MG63 (cell line): Measurements from ENCODE around the gene BTBD16. TPM values are rescaled to one million over a fixed set of nuclear protein-coding genes. Genes with fewer than 3 reads are reported as not detected.

Experiments used
- DNase-seq: peaks from one replicate; pipeline ENCODE4 v3.0.0-alpha.2; 2020
- H3K27me3 ChIP-seq: fragments of 250-450 bp; sonication (Bioruptor Pico); 2 replicates; pipeline ENCODE4 v1.5.1; 2020; ENCODE audit warnings: mild to moderate bottlenecking, moderate library complexity
- H3K36me3 ChIP-seq: fragments of 250-450 bp; sonication (Bioruptor Pico); 2 replicates; pipeline ENCODE4 v1.5.1; 2020; ENCODE audit warnings: mild to moderate bottlenecking, moderate library complexity
- H3K4me3 ChIP-seq: fragments of 250-450 bp; sonication (Bioruptor Pico); 2 replicates; pipeline ENCODE4 v1.5.1; 2020; ENCODE audit warnings: mild to moderate bottlenecking, moderate library complexity
- H3K9me3 ChIP-seq: fragments of 250-450 bp; sonication (Bioruptor Pico); 2 replicates; pipeline ENCODE4 v1.5.1; 2020; ENCODE audit warnings: mild to moderate bottlenecking, moderate library complexity
- total RNA-seq: library from RNA; depleted of rRNA; stranded (reverse); fragments of >200 nt; shearing (Covaris generic); gene quantifications from 2 replicates; pipeline ENCODE4 v1.2.3, GENCODE V29; 2014; ENCODE audit warnings: low replicate concordance; rRNA removed

The BTBD16 gene
- total RNA-seq, 1 experiment from 2014 or later: not detected

DNA sequence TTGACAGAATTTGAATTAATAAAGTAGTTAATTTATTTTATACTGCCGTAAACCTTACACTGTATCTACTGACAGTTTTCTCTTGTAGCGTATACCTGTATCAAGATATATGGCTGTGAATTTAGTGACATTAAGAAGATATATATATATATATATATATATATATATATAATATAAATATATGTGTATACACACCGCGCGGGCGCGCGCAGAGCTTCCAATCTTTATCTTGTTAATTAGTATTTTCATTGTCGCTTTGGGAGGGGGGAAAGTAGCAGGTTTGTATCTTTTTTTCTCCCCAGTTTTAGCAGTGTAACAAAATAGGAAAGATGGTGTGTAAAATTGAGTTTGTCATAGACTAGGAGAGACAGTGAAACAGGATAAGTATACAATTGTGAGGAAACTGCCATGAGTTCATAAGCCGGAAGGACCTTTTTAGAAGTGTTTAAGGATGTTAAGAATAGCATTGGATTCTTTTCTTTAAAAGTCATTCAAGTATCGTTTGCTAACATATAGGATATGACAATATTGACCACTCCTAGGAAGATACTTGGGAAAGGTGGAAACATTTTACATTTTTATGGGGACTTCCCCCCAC, 105.4 kb downstream of the BTBD16 start:
- DNase-seq: no peak
- Histone ChIP-seq H3K27me3 (no peaks in the 10 kb centered on the region), H3K9me3 (no peaks in the 10 kb centered on the region), H3K4me3 (no peak overlapping the region), H3K36me3 (no peaks in the 10 kb centered on the region)

DNA sequence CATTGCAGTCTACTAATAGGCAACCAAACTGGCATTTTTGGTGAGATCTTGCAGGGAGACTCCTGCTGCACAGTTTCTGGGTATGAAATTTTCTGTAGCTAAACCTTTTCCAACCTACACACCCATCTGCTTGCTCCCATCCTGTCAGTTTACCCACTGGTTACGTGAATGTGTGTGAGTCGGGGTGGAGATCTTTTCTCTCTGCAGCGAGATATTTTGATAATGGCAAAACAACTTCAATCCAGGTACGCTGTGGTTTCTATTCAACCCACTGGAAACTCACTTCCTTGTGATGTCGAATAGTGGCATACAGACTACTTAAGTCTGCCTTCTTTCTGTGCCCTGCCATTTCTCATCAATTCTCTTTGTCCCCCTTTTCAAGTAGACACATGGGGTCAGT, 107.9 kb downstream of the BTBD16 start:
- no peak overlapping the region for H3K4me3 ChIP-seq
- no peak for DNase-seq

DNA sequence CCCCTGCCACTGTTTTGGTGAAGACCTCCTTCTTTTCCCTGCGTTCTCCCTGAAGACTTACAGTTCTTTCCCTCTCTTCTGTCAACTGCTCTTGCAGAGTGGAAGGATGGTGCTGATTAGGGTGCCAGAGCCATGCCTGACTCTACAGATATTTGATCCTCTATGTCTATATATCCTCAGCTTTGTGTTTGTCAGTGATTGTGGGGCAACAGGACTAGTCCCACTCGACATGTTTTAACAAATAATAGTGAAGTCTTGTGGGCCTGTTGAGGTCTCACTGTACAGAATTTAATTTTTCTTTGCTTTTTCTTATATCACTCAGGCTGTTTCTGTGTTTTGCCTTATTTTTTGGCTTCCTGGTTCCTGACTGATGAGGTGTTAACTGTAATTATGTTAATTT, 108.4 kb downstream of the BTBD16 start:
- no peak for DNase-seq
- Histone ChIP-seq H3K4me3 (no peak overlapping the region), H3K9me3 (no peaks in the 10 kb centered on the region), H3K36me3 (no peaks in the 10 kb centered on the region), H3K27me3 (no peaks in the 10 kb centered on the region)

More for the DNA sequence above, 107.9 kb downstream of the BTBD16 start:
- Histone ChIP-seq H3K27me3 (no peaks in the 10 kb centered on the region), H3K36me3 (no peaks in the 10 kb centered on the region), H3K9me3 (no peaks in the 10 kb centered on the region)

DNA sequence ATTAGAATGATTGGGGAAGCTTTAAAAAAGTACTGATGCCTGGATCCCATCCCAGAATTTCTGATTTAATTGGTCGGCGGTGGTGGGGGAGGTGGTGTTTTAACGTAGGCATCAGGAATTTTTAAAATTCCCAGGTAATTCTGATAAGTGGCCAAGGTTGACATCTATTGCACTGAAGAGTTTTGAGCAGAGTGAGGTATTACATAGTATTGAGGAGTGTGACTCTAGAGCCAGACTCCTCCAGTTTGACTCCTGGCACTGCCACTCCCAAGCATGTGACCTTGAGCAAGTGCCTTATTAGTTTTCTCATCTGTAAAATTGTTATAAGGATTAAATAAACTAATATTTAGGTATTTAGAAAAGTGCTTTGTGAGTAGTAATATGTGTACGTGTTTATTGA, 109.6 kb downstream of the BTBD16 start:
- Histone ChIP-seq H3K27me3 (no peaks in the 10 kb centered on the region), H3K9me3 (no peaks in the 10 kb centered on the region), H3K4me3 (no peak overlapping the region), H3K36me3 (no peaks in the 10 kb centered on the region)
- no peak for DNase-seq

DNA sequence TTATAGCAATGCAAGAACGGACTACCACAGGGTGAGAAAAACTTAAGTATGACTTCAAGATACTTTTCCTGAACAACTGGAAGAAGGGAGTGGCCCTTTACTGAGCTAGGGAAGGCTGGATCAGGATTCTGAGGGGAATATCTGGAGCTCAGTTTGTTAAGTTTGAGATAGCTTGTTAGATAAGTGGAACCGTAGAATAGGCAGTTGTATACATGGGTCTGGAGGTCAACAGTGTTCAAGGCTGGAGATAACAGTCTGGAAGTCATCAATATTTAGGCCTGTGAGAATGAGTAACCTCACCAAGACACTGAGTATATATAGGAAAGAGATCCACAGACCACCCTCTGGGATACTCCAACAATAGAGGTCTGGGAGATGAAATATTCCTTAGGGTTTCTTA, 110.6 kb downstream of the BTBD16 start:
- Histone ChIP-seq H3K36me3 (no peaks in the 10 kb centered on the region), H3K4me3 (no peak overlapping the region), H3K27me3 (no peaks in the 10 kb centered on the region), H3K9me3 (no peaks in the 10 kb centered on the region)
- no peak for DNase-seq

DNA sequence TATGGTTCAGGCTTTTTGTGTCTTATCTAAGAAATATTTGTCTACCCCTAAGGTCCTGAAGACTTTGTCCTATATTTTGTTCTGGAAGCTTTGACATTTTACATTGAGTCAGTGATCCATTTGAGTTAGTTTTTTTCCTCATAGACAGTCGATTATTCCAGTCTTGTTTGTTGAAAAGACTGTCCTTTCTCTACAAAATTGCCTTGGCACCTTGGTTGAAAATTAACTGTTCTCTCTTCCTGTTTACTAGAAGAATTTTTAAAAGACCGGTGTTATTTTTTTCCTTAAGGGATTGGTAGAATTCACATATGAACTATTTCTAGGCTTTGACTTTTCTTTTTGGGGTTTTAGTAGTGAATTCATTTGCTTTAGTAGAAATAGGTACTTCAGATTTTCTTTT, 115.4 kb downstream of the BTBD16 start:
- no peak for DNase-seq
- no peaks in the 10 kb centered on the region for H3K9me3 ChIP-seq

DNA sequence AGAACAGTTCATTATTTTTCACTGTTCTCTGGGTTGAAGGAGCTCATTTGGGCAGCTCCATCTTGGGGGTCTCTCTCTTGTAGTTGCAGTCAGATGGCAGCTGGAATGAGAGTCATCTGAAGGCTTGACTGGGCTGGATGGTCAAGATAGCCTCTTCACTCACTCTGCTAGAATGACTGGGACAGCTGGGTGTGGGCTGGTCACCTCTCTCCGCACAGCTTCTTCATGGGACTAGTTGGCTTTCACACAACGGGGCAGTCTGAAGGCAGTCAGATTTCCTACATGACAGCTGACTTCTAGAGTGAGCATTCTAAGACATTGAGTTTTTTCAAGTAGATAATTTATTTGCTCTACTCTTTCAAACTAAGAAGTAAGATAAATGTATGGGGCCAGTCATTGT, 116.5 kb downstream of the BTBD16 start:
- no peak for DNase-seq
- Histone ChIP-seq H3K36me3 (no peaks in the 10 kb centered on the region; the same call in 1 of the 2 replicates), H3K9me3 (no peaks in the 10 kb centered on the region), H3K4me3 (no peak overlapping the region), H3K27me3 (no peaks in the 10 kb centered on the region)

More for the DNA sequence above, 115.4 kb downstream of the BTBD16 start:
- H3K27me3 ChIP-seq: no peaks in the 10 kb centered on the region
- no peaks in the 10 kb centered on the region; the same call in 1 of the 2 replicates for H3K36me3 ChIP-seq
- no peak overlapping the region for H3K4me3 ChIP-seq

Other genes with a start within 250 kb of the BTBD16 start
- gene PLEKHA1, start 103.4 kb downstream of the BTBD16 start, total RNA-seq: 13.2 and 16.0 TPM in 2 replicates
- not detected in 2 replicates for gene ARMS2, start 183.4 kb downstream of the BTBD16 start, total RNA-seq
- gene HTRA1, start 190.3 kb downstream of the BTBD16 start, total RNA-seq: 26.0 and 40.8 TPM in 2 replicates